GM12878 (cell line): ENCODE data around the gene NDOR1. TPM values are rescaled to one million over a fixed set of nuclear protein-coding genes. Genes with fewer than 3 reads are reported as not detected.

Experiments used
- ATAC-seq: fragments of 200-7000 bp; cut with Tn5 transposase; 3 replicates; pipeline ENCODE4 v1.9.1; 2020; ENCODE audit warnings: mild to moderate bottlenecking, moderate library complexity
- BruUV-seq: library from RNA; stranded (reverse); fragments of 400-500 nt; replicated peaks from 2 replicates; lab custom pipeline; 2021; lab: Mats Ljungman, UMichigan
- CTCF ChIA-PET: fragments of 300-600 bp; sonication (Branson Sonifier 250); formaldehyde crosslinking; extraction: SDS; loops from one replicate; lab custom pipeline; 2021; ENCODE audit warnings: inconsistent platforms; lab: Yijun Ruan, JAX
- POLR2A ChIA-PET: fragments of 350-600 bp; formaldehyde crosslinking; extraction: SDS; loops from one replicate; lab custom pipeline; 2021; ENCODE audit warnings: inconsistent platforms; lab: Charles Lee
- RAD21 ChIA-PET: fragments of 300-600 bp; sonication (Branson Sonifier 250); formaldehyde crosslinking; loops from one replicate; lab custom pipeline; 2023; ENCODE audit warnings: antibody characterized with exemption; ENCODE audit not compliant: unreplicated experiment; lab: Charles Lee
- SMC1A ChIA-PET: fragments of 300-600 bp; sonication (Branson Sonifier 250); formaldehyde crosslinking; loops from one replicate; lab custom pipeline; 2023; ENCODE audit not compliant: unreplicated experiment, uncharacterized antibody; lab: Charles Lee
- DNase-seq: peaks from one replicate; pipeline ENCODE4 v3.0.0-alpha.2; 2011; ENCODE audit warnings: low read depth, low spot score
- FAIRE-seq: peaks from 3 replicates; lab custom pipeline; 2011; peaks lifted over from hg19 to GRCh38; lab: Jason Lieb, UNC
- H2AFZ ChIP-seq: 2 replicates; pipeline ENCODE4 v1.6.0; 2011; ENCODE audit warnings: low read depth, low read length, control low read depth; ENCODE audit not compliant: control insufficient read depth
- H3K27ac ChIP-seq: 2 replicates; pipeline ENCODE4 v1.5.1; 2011; ENCODE audit warnings: control low read depth; ENCODE audit not compliant: control insufficient read depth, insufficient read depth
- H3K27me3 ChIP-seq, 2 experiments: replicated peaks in 1 of 2; 2 replicates each; pipeline versions ENCODE4 v1.6.0 to v1.6.1; 2011; ENCODE audit warnings: low read length in 1 of 2; ENCODE audit not compliant: control insufficient read depth in 2 of 2, insufficient read depth in 2 of 2
- H3K36me3 ChIP-seq, 2 experiments: 2 replicates each; pipeline ENCODE4 v1.5.1; 2011; ENCODE audit warnings: low read length in 1 of 2; ENCODE audit not compliant: control insufficient read depth in 2 of 2, insufficient read depth in 2 of 2
- H3K4me1 ChIP-seq: 2 replicates; pipeline ENCODE4 v1.6.1; 2011; ENCODE audit warnings: mild to moderate bottlenecking, low read length, moderate library complexity, mixed read lengths; ENCODE audit not compliant: control insufficient read depth, insufficient read depth
- H3K4me2 ChIP-seq: 2 replicates; pipeline ENCODE4 v1.6.0; 2011; ENCODE audit warnings: control low read depth; ENCODE audit not compliant: control insufficient read depth, insufficient read depth
- H3K4me3 ChIP-seq: fragments of 200-600 bp; sonication (generic); 2 replicates; pipeline ENCODE4 v1.5.1; 2016
- H3K79me2 ChIP-seq: 2 replicates; pipeline ENCODE4 v1.6.0; 2011; ENCODE audit warnings: low read length; ENCODE audit not compliant: control insufficient read depth, insufficient read depth
- H3K9ac ChIP-seq: 2 replicates; pipeline ENCODE4 v1.8.0; 2011; ENCODE audit warnings: low read length, control low read depth, mixed read lengths; ENCODE audit not compliant: control insufficient read depth, insufficient read depth
- H3K9me3 ChIP-seq: replicated peaks from 3 replicates; pipeline ENCODE4 v1.5.1; 2011; ENCODE audit warnings: mild to moderate bottlenecking, low read length; ENCODE audit not compliant: control insufficient read depth, insufficient read depth
- H4K20me1 ChIP-seq: 2 replicates; pipeline ENCODE4 v1.6.0; 2011; ENCODE audit not compliant: control insufficient read depth, insufficient read depth
- ATF2 ChIP-seq: IDR thresholded peaks from 2 replicates; pipeline ENCODE4 v1.6.1; 2012; ENCODE audit warnings: low read length, inconsistent platforms
- ESRRA ChIP-seq: IDR thresholded peaks from 2 replicates; pipeline ENCODE4 v1.6.1; 2012; ENCODE audit warnings: mild to moderate bottlenecking, low read length, improper control_type of control experiment
- NR2C1 ChIP-seq: fragments of 450-650 bp; IDR thresholded peaks from 2 replicates; pipeline ENCODE4 v1.6.1; 2017; ENCODE audit warnings: antibody characterized with exemption, mild to moderate bottlenecking, moderate library complexity
- POLR2A ChIP-seq: IDR thresholded peaks from 2 replicates; pipeline ENCODE4 v1.6.1; 2011; ENCODE audit warnings: low read depth, mild to moderate bottlenecking, low read length
- RCOR1 ChIP-seq: conservative IDR thresholded peaks from 2 replicates; pipeline ENCODE4 v1.6.1; 2012; ENCODE audit warnings: low read depth, low read length, improper control_type of control experiment
- SRF ChIP-seq, 2 experiments: IDR thresholded peaks; 2 replicates each; pipeline ENCODE4 v1.6.1; 2011; ENCODE audit warnings: low read depth in 2 of 2, low read length in 2 of 2, mild to moderate bottlenecking in 1 of 2, moderate library complexity in 1 of 2
- TCF12 ChIP-seq: IDR thresholded peaks from 2 replicates; pipeline ENCODE4 v1.6.1; 2011; ENCODE audit warnings: low read depth, mild to moderate bottlenecking, low read length
- USF1 ChIP-seq: IDR thresholded peaks from 2 replicates; pipeline ENCODE4 v1.6.1; 2011; ENCODE audit warnings: borderline replicate concordance, low read depth, mild to moderate bottlenecking, moderate library complexity, mixed read lengths, low read length; ENCODE audit not compliant: insufficient read depth; ENCODE audit errors: extremely low read length
- ZBTB11 ChIP-seq: fragments of 450-650 bp; formaldehyde crosslinking; IDR thresholded peaks from 2 replicates; pipeline ENCODE4 v1.5.0; 2022; ENCODE audit warnings: mild to moderate bottlenecking, missing genetic modification characterization
- WGBS: methylation state at CpG from one replicate; pipeline ENCODE4 v1.1.6; 2016; ENCODE audit warnings: low lambda C conversion rate; ENCODE audit not compliant: insufficient replicate concordance, insufficient coverage; ENCODE audit errors: missing lambda C conversion rate; 5-methylcytosine and 5-hydroxymethylcytosine counted together
- in situ Hi-C: fragments of 300-500 bp; cut with MboI; formaldehyde crosslinking; loops from 9 replicates; pipeline ENCODE4 v1.14.3; 2018; ENCODE audit warnings: mixed read lengths
- intact Hi-C: fragments of 100-400 bp; cut with micrococcal nuclease; formaldehyde crosslinking; loops from one replicate; pipeline ENCODE4 v1.14.2; 2022; ENCODE audit not compliant: unreplicated experiment
- polyA plus RNA-seq, 11 experiments: library from polyadenylated mRNA; depleted of rRNA in 4 of 11; unstranded in 6 of 11; stranded (reverse) in 5 of 11; fragments of >200 nt; fragmentation: Nextera tagmentation in 4 of 11; fragmentation: Illumina TruSeq in 1 of 11; extraction: Ambion mirVana in 4 of 11; extraction: Trizol in 1 of 11; gene quantifications; 1 replicate in 1 of 11; 2 replicates in 10 of 11; pipeline versions ENCODE4 v1.2.1 to v1.2.3, GENCODE V29; 2011 to 2016; ENCODE audit warnings: inconsistent platforms in 2 of 11, missing spikeins in 2 of 11, low read depth in 1 of 11
- total RNA-seq, 4 experiments: library from RNA; depleted of rRNA in 3 of 4; stranded (reverse); fragments of >200 nt in 3 of 4; fragmentation: Illumina TruSeq in 1 of 4; extraction: Trizol in 1 of 4; gene quantifications; 2 replicates each; pipeline versions ENCODE4 v1.2.1 to v1.2.3, GENCODE V29; 2013 to 2021

Gene NDOR1
- total and polyA plus RNA-seq, 10 of the 15 experiments (the other 5 are each of a cell fraction or from before 2014, with no cell fraction given): 0.04 to 32.9 (median 11.1) TPM

- TF ChIP-seq RCOR1: no peak
- TF ChIP-seq NR2C1: no peak
- no peak for TF ChIP-seq USF1
- no peak for TF ChIP-seq ATF2
- TF ChIP-seq ESRRA: no peak
These were observed 27.1 kb upstream of the NDOR1 start (continued) for GRCh38 chr9:137178201-137178938.

GRCh38 chr9:137178939-137179630, 26.4 kb upstream of the NDOR1 start:
- no peak overlapping the region for H3K4me3 ChIP-seq
- H3K27ac ChIP-seq: no peak overlapping the region
- POLR2A ChIA-PET: no interaction called here
- CTCF ChIA-PET: interaction anchor here (0.6 kb wide), 1 partner anchor 112 kb away, joined by 3 read pairs; no protein-coding TSS in a partner anchor
- no peak for DNase-seq
- in situ Hi-C loops (no loop called here), intact Hi-C loops (no loop called here)
- H3K9ac ChIP-seq: no peak overlapping the region
- no peaks in the 10 kb centered on the region for H4K20me1 ChIP-seq
- no peaks in the 10 kb centered on the region for H3K27me3 ChIP-seq
- no peak for FAIRE-seq
- H2AFZ ChIP-seq: no peak overlapping the region
- no peaks in the 10 kb centered on the region for H3K9me3 ChIP-seq
- no peak for ATAC-seq
- BruUV-seq: no TSS peak
- WGBS: 89% methylated on average over 18 of the region's 19 CpGs
- RAD21 ChIA-PET: no interaction called here
- peaks cover 7 to 23% of the 10 kb centered on the region in 2 experiments for H3K36me3 ChIP-seq
- no peak overlapping the region for H3K4me2 ChIP-seq
- H3K4me1 ChIP-seq: no peaks in the 10 kb centered on the region
- SMC1A ChIA-PET: no interaction called here
- no peak for TF ChIP-seq TCF12
- no peak for TF ChIP-seq SRF (IDR thresholded peaks at IDR 0.05; ENCODE audit: low read depth in 2 of 2, low read length in 2 of 2)
- 0 out of 2 replicates have a peak, but pooled peaks have one; percentile 19 for TF ChIP-seq POLR2A
- no peak for TF ChIP-seq ZBTB11 (CRISPR knock-in tag)
- no peaks in the 10 kb centered on the region for H3K79me2 ChIP-seq
